ENCODE data around the gene ERGIC1. TPM values are rescaled to one million over a fixed set of nuclear protein-coding genes. Genes with fewer than 3 reads are reported as not detected.
"Not testable (repeated sequence)": the region's sequence is repeated elsewhere in the genome, so short reads cannot be mapped to it uniquely, and the experiment has no call there.

The ERGIC1 gene
- total RNA-seq, 1 donor from 2014 or later, result 99.1 TPM

DNA sequence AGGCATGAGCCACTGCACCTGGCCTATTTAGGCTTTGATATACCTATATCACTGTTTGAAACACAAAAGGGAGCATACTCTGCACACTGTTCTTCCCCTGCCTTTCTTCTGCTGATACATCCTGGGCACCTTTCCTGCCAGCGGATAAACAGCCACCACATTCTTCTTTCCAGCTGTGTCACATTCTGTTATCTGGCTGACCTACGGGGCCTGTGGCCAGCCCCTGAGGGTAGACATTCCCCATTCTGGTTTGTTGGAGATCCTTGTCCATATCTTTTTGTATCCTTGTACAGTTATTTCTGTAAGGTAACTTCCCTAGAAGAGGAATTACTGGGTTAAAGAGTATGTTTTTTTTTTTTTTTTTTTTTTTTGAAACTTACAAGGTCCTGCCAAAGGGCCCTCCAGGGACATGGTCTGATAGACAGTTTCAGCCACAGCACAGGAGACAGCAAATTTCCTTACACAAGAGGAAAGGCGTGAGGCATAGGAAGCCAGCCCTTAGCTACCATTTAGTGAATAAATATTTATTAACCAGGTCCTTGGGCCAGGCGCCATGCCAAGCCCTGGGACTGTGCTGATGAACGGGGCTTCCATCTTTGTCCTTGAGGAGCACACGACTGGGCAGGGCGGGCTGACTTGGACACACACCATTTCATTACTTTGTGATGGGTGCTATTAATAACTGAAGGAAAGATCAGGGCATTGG lies 57.8 kb downstream of the ERGIC1 start:
- no peak overlapping the region for H3K4me3 ChIP-seq (ENCODE audit: low read depth, low read length)
- TF ChIP-seq, protein P1, sequence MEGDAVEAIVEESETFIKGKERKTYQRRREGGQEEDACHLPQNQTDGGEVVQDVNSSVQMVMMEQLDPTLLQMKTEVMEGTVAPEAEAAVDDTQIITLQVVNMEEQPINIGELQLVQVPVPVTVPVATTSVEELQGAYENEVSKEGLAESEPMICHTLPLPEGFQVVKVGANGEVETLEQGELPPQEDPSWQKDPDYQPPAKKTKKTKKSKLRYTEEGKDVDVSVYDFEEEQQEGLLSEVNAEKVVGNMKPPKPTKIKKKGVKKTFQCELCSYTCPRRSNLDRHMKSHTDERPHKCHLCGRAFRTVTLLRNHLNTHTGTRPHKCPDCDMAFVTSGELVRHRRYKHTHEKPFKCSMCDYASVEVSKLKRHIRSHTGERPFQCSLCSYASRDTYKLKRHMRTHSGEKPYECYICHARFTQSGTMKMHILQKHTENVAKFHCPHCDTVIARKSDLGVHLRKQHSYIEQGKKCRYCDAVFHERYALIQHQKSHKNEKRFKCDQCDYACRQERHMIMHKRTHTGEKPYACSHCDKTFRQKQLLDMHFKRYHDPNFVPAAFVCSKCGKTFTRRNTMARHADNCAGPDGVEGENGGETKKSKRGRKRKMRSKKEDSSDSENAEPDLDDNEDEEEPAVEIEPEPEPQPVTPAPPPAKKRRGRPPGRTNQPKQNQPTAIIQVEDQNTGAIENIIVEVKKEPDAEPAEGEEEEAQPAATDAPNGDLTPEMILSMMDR (conservative IDR thresholded peaks at IDR 0.05; ENCODE audit: low read depth, low read length), result no peak
- no peak for DNase-seq (ENCODE audit: low read depth)

DNA sequence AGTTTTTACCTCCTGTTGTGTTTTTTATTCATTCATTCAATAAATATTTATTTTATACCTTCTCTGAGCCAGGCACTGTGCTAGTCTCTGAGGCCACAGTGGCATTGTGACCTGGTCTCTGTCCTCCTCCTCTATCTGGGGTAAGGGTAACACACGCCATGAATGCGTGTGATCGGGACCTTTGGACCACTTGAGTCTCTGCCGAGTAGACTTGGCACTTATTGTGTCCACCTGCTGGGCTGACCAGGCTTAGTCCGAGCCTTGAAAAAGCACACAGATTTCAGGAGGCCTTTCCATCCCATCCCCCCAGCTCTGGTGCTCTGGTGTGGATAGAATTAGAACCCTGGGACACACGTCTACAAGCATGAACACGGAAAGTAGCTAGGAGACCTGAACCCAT lies 58.7 kb downstream of the ERGIC1 start:
- no peak overlapping the region for H3K4me3 ChIP-seq (ENCODE audit: low read depth, low read length)
- TF ChIP-seq, protein P1 (conservative IDR thresholded peaks at IDR 0.05; ENCODE audit: low read depth, low read length), result no peak
- DNase-seq (ENCODE audit: low read depth), result no peak

DNA sequence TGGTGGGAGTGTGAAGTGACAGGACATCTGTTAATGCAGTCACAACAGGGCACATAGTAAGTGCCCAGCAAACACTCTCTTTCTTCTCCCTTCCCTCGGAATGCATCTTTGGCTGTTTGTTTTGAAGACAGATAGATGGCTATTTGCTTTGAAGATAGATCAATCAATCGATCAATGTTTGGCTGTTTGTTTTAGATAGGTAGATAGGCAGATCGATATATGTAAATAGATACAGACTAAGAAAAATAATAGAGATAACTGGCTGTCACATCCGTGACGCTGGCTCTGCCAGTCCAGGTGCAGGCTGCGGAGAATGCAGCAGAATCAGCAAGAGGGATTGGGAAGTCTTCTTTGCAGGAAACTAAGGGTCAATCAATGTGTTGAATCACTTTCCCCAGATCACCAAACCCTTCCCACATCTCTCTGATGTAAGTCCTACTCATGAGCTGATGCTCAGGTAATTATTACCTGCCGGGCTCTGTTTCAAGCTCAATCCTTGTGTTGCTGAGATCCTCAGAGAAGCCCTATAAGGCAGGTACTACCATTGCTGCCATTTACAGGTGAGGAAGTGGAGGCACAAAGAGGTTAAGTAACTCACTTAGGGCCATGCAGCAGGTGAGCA lies 60.8 kb downstream of the ERGIC1 start:
- TF ChIP-seq, protein P1 (conservative IDR thresholded peaks at IDR 0.05; ENCODE audit: low read depth, low read length), result no peak
- H3K4me3 ChIP-seq (ENCODE audit: low read depth, low read length), result no peak overlapping the region
- no peak for DNase-seq (ENCODE audit: low read depth)

DNA sequence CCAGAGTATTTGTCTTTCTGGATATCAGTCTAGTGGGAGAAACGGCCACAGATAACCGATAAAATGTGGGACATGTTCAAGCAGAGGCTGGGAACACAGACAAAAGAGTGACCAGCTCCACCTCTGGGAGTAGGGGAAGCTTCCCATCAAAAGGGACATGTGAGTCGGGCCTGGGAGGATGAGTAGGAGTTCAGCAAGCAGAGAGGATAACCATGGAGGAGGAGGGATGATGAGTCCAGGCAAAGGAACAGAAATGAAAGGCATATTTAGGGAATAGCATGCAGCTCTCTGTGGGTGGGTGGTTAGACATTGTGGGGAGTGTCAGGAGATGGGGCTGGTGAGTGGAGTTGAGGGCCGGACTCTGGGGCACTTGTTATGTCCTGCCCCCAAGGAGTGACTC lies 61.5 kb downstream of the ERGIC1 start:
- no peak for DNase-seq (ENCODE audit: low read depth)
- TF ChIP-seq, protein P1 (conservative IDR thresholded peaks at IDR 0.05; ENCODE audit: low read depth, low read length), result no peak
- no peak overlapping the region for H3K4me3 ChIP-seq (ENCODE audit: low read depth, low read length)

DNA sequence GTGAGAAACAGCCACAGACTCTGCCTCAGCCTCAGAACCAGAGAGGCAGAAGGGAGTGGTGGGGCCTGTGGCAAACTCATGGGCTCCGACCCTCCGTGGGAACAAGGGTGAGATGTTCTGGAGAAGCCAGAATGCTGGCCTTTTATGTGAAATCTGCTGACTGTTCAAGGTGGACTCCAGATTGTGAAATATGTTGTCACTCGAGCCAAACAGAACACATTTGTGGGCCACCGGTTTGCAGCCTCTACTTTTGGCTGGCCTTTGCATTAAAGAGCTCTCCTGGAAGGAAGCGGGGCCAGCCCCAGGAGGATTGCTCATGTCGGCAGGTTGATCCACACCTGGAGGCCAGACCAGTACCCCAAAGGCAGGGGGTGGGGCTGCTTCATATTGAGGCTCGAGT lies 62.4 kb downstream of the ERGIC1 start:
- TF ChIP-seq, protein P1 (conservative IDR thresholded peaks at IDR 0.05; ENCODE audit: low read depth, low read length), result no peak
- DNase-seq (ENCODE audit: low read depth), result no peak
- no peak overlapping the region for H3K4me3 ChIP-seq (ENCODE audit: low read depth, low read length)

DNA sequence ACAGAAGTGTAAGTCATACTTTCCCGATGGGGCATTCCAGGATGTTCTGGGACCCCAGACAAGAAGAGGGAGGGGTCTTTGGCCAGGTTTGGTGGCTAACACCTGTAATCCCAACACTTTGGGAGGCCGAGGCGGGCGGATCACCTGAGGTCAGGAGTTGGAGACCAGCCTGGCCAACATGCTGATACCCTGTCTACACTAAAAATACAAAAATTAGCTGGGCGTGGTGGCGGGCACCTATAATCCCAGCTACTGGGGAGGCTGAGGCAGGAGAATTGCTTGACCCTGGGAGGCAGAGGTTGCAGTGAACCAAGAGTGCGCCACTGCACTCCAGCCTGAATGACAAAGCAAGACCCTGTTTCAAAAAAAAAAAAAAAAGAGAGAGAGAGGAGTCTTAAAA lies 63.0 kb downstream of the ERGIC1 start:
- H3K4me3 ChIP-seq (ENCODE audit: low read depth, low read length); DNase-seq (ENCODE audit: low read depth): not testable (repeated sequence)

DNA sequence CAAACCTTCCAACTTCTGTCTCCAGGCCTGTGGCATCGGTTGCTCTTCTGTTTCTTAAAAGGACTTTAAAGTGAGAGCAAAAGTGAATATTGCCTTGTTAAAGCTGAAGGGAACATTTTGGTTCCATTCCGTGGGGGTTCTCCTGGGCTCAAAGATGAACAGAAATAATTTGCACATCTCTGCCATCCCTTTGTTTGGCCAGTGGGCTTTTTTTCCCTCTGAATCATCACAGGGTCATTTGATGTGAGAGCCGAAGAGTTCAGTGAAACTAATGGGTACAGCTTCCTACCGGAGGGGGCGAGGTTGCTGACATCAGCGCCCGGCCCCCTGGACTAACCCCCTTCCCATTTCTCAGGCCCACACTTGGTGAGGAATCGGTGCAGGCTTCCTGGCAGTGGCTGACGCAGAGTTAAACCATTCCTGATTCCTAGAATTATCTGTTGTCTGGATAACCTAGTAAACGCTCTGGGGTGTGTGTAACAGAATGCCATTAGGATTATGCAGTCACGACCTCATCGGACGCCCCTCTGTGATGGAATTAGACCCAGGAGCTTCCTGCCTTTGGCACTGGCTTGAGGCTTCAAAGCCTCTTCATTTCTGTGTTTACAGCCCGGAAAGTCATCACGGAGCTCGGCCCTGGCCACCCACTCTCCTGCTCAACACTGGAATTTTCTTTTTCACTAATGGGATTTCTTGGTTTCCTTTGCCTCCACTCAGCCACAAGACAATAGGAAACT lies 63.6 kb downstream of the ERGIC1 start:
- peak; percentile 84 for DNase-seq (ENCODE audit: low read depth)
- H3K4me3 ChIP-seq (ENCODE audit: low read depth, low read length), result no peak overlapping the region
- TF ChIP-seq, protein P1 (conservative IDR thresholded peaks at IDR 0.05; ENCODE audit: low read depth, low read length), result no peak
